ENCODE results near the gene CFD. TPM values are rescaled to one million over a fixed set of nuclear protein-coding genes. Genes with fewer than 3 reads are reported as not detected.
"Not testable (repeated sequence)": the region's sequence is repeated elsewhere in the genome, so short reads cannot be mapped to it uniquely, and the experiment has no call there.

The CFD gene
- total RNA-seq, 1 donor from 2014 or later: 3.1 TPM

- no peak for DNase-seq (ENCODE audit: low read depth)
Observed at GRCh38 chr19:888581-889385, 29.3 kb downstream of the CFD start.

GRCh38 chr19:889662-890295 lies 30.3 kb downstream of the CFD start:
- DNase-seq (ENCODE audit: low read depth): no peak

- DNase-seq (ENCODE audit: low read depth): no peak
Observed at GRCh38 chr19:890831-891230, 31.4 kb downstream of the CFD start.

- DNase-seq (ENCODE audit: low read depth): not testable (repeated sequence)
Observed at GRCh38 chr19:891421-892200, 32.1 kb downstream of the CFD start.

GRCh38 chr19:892243-892893 lies 32.9 kb downstream of the CFD start:
- DNase-seq (ENCODE audit: low read depth): no peak

GRCh38 chr19:892894-893689 lies 33.6 kb downstream of the CFD start, which contains the start of the genes MED16 and RNU6-9:
Gene MED16, minus strand, starts transcription at chr19:893187. Its CDS starts 2,056 bp downstream, at chr19:891131.
Gene RNU6-9, plus strand, starts transcription at chr19:893484.
- DNase-seq (ENCODE audit: low read depth): peak; percentile 82

- DNase-seq (ENCODE audit: low read depth): no peak
Observed at GRCh38 chr19:896434-896833, 37.0 kb downstream of the CFD start.

GRCh38 chr19:896999-897398 lies 37.5 kb downstream of the CFD start:
- DNase-seq (ENCODE audit: low read depth): no peak

GRCh38 chr19:897442-898039 lies 38.1 kb downstream of the CFD start:
- DNase-seq (ENCODE audit: low read depth): no peak

- DNase-seq (ENCODE audit: low read depth): no peak
Observed at GRCh38 chr19:898663-899062, 39.2 kb downstream of the CFD start.

- DNase-seq (ENCODE audit: low read depth): no peak
Observed at GRCh38 chr19:899336-900042, 40.0 kb downstream of the CFD start.

GRCh38 chr19:900043-900301 lies 40.5 kb downstream of the CFD start:
- no peak for DNase-seq (ENCODE audit: low read depth)

- no peak for DNase-seq (ENCODE audit: low read depth)
Observed at GRCh38 chr19:900302-901111, 41.0 kb downstream of the CFD start.

GRCh38 chr19:901216-902092 lies 42.0 kb downstream of the CFD start:
- DNase-seq (ENCODE audit: low read depth): no peak

- DNase-seq (ENCODE audit: low read depth): no peak
Observed at GRCh38 chr19:902093-902370, 42.6 kb downstream of the CFD start.

- no peak for DNase-seq (ENCODE audit: low read depth)
Observed at GRCh38 chr19:902446-903226, 43.2 kb downstream of the CFD start.

GRCh38 chr19:903266-903797 lies 43.9 kb downstream of the CFD start:
- no peak for DNase-seq (ENCODE audit: low read depth)

GRCh38 chr19:904545-904944 lies 45.1 kb downstream of the CFD start:
- DNase-seq (ENCODE audit: low read depth): no peak
